IMR-90 (cell line): ENCODE data around the gene TSPAN16. TPM values are rescaled to one million over a fixed set of nuclear protein-coding genes. Genes with fewer than 3 reads are reported as not detected.

Source experiments
- ATAC-seq: fragments of 200-7000 bp; cut with Tn5 transposase; 2 replicates; pipeline ENCODE4 v1.9.1; 2020; ENCODE audit warnings: low read depth, mild to moderate bottlenecking, moderate library complexity
- BruUV-seq: library from RNA; stranded (reverse); fragments of 400-500 nt; replicated peaks from 2 replicates; lab custom pipeline; 2021; lab: Mats Ljungman, UMichigan
- CTCF ChIA-PET: fragments of 300-600 bp; formaldehyde crosslinking; extraction: SDS; loops from one replicate; lab custom pipeline; 2021; ENCODE audit warnings: antibody characterized with exemption; lab: Yijun Ruan, JAX
- POLR2A ChIA-PET: fragments of 300-600 bp; sonication (Branson Sonifier 250); formaldehyde crosslinking; loops from one replicate; lab custom pipeline; 2022; ENCODE audit warnings: antibody characterized with exemption; ENCODE audit not compliant: unreplicated experiment; lab: Charles Lee
- DNase-seq: peaks from one replicate; pipeline ENCODE4 v3.0.0; 2013
- H2AFZ ChIP-seq: replicated peaks from 2 replicates; pipeline ENCODE3; 2013; ENCODE audit warnings: low read length, mild to moderate bottlenecking; ENCODE audit not compliant: poor library complexity
- H2AK5ac ChIP-seq: 2 replicates; pipeline ENCODE4 v1.6.1; 2013; ENCODE audit warnings: low read depth, low read length, inconsistent platforms
- H2AK9ac ChIP-seq: replicated peaks from 2 replicates; pipeline ENCODE3; 2013; ENCODE audit warnings: mild to moderate bottlenecking, low read depth, low read length, moderate library complexity; ENCODE audit not compliant: poor library complexity
- H2BK120ac ChIP-seq: 2 replicates; pipeline ENCODE4 v1.6.1; 2013; ENCODE audit warnings: low read depth, low read length, inconsistent platforms
- H2BK15ac ChIP-seq: 3 replicates; pipeline ENCODE4 v1.6.1; 2013; ENCODE audit warnings: low read depth, low read length, inconsistent platforms
- H2BK20ac ChIP-seq: 2 replicates; pipeline ENCODE4 v1.6.1; 2013; ENCODE audit warnings: low read depth, mild to moderate bottlenecking, inconsistent platforms, low read length, moderate library complexity
- H2BK5ac ChIP-seq: 2 replicates; pipeline ENCODE4 v1.6.1; 2013; ENCODE audit warnings: mild to moderate bottlenecking, low read depth, low read length, inconsistent platforms; ENCODE audit not compliant: poor library complexity, severe bottlenecking
- H3K14ac ChIP-seq: replicated peaks from 2 replicates; pipeline ENCODE4 v1.6.1; 2013; ENCODE audit warnings: low read depth, low read length, inconsistent platforms
- H3K18ac ChIP-seq: 2 replicates; pipeline ENCODE4 v1.6.1; 2013; ENCODE audit warnings: low read depth, low read length, control low read depth
- H3K23ac ChIP-seq: 2 replicates; pipeline ENCODE4 v1.6.1; 2013; ENCODE audit warnings: low read depth, low read length, inconsistent platforms
- H3K27ac ChIP-seq: 2 replicates; pipeline ENCODE4 v1.5.1; 2013; ENCODE audit warnings: mild to moderate bottlenecking, control low read depth, low read length; ENCODE audit not compliant: insufficient read depth
- H3K27me3 ChIP-seq: 2 replicates; pipeline ENCODE4 v1.6.1; 2013; ENCODE audit warnings: low read length; ENCODE audit not compliant: control insufficient read depth, insufficient read depth
- H3K36me3 ChIP-seq: 2 replicates; pipeline ENCODE4 v1.6.1; 2013; ENCODE audit warnings: low read length, mixed read lengths; ENCODE audit not compliant: control insufficient read depth, insufficient read depth
- H3K4ac ChIP-seq: 2 replicates; pipeline ENCODE4 v1.6.1; 2013; ENCODE audit warnings: low read depth, low read length, inconsistent platforms
- H3K4me1 ChIP-seq: 2 replicates; pipeline ENCODE4 v1.6.1; 2013; ENCODE audit warnings: low read length, mixed read lengths; ENCODE audit not compliant: control insufficient read depth, insufficient read depth
- H3K4me2 ChIP-seq: 2 replicates; pipeline ENCODE4 v1.6.1; 2013; ENCODE audit warnings: low read depth, mild to moderate bottlenecking, control low read depth, low read length, moderate library complexity
- H3K4me3 ChIP-seq: 2 replicates; pipeline ENCODE4 v1.5.1; 2013; ENCODE audit warnings: low read depth, mild to moderate bottlenecking, control low read depth, low read length, moderate library complexity; ENCODE audit not compliant: insufficient read depth
- H3K56ac ChIP-seq: 2 replicates; pipeline ENCODE4 v1.6.1; 2013; ENCODE audit warnings: low read length, inconsistent platforms; ENCODE audit not compliant: insufficient read depth; ENCODE audit errors: extremely low read depth
- H3K79me1 ChIP-seq, 2 experiments: 2 replicates each; pipeline ENCODE4 v1.6.1; 2013; ENCODE audit warnings: low read length in 2 of 2, inconsistent platforms in 1 of 2, low read depth in 1 of 2
- H3K9ac ChIP-seq: 2 replicates; pipeline ENCODE4 v1.6.1; 2013; ENCODE audit warnings: low read depth, low read length, control low read depth
- H3K9me1 ChIP-seq: 2 replicates; pipeline ENCODE4 v1.6.1; 2013; ENCODE audit warnings: low read length, inconsistent platforms; ENCODE audit not compliant: insufficient read depth
- H3K9me3 ChIP-seq: 2 replicates; pipeline ENCODE4 v1.6.1; 2013; ENCODE audit warnings: low read length; ENCODE audit not compliant: control insufficient read depth, insufficient read depth
- H4K20me1 ChIP-seq: 2 replicates; pipeline ENCODE4 v1.6.1; 2013; ENCODE audit warnings: low read length, inconsistent platforms; ENCODE audit not compliant: insufficient read depth
- H4K5ac ChIP-seq: 2 replicates; pipeline ENCODE4 v1.6.1; 2013; ENCODE audit warnings: mild to moderate bottlenecking, low read depth, low read length, control low read depth
- H4K8ac ChIP-seq, 2 experiments: 2 replicates each; pipeline ENCODE4 v1.6.1; 2013; ENCODE audit warnings: low read depth in 2 of 2, low read length in 2 of 2, control low read depth in 1 of 2, inconsistent platforms in 1 of 2
- H4K91ac ChIP-seq: 2 replicates; pipeline ENCODE4 v1.6.1; 2013; ENCODE audit warnings: low read depth, low read length, inconsistent platforms; ENCODE audit not compliant: insufficient read depth
- BHLHE40 ChIP-seq: fragments of 150-350 bp; IDR thresholded peaks from 2 replicates; pipeline ENCODE4 v1.6.1; 2016; ENCODE audit warnings: mild to moderate bottlenecking, low read depth, low read length
- CEBPB ChIP-seq: IDR thresholded peaks from 2 replicates; pipeline ENCODE4 v1.6.1; 2012; ENCODE audit warnings: low read depth, low read length, improper control_type of control experiment
- FOS ChIP-seq: fragments of 150-350 bp; IDR thresholded peaks from 2 replicates; pipeline ENCODE4 v1.6.1; 2016; ENCODE audit warnings: low read depth, low read length
- MAFK ChIP-seq: IDR thresholded peaks from 2 replicates; pipeline ENCODE4 v1.6.1; 2012; ENCODE audit warnings: low read depth, low read length, improper control_type of control experiment
- MAZ ChIP-seq: IDR thresholded peaks from 2 replicates; pipeline ENCODE4 v1.6.1; 2012; ENCODE audit warnings: low read depth, mild to moderate bottlenecking, low read length, improper control_type of control experiment, moderate library complexity, borderline replicate concordance
- MXI1 ChIP-seq: IDR thresholded peaks from 2 replicates; pipeline ENCODE4 v1.6.1; 2012; ENCODE audit warnings: low read depth, mild to moderate bottlenecking, low read length, moderate library complexity, borderline replicate concordance
- NFE2L2 ChIP-seq: fragments of 150-350 bp; IDR thresholded peaks from 2 replicates; pipeline ENCODE4 v1.6.1; 2016; ENCODE audit warnings: low read depth, mild to moderate bottlenecking, low read length
- POLR2A ChIP-seq: IDR thresholded peaks from 2 replicates; pipeline ENCODE4 v1.6.1; 2012; ENCODE audit warnings: mild to moderate bottlenecking, low read depth, low read length
- RAD21 ChIP-seq: IDR thresholded peaks from 2 replicates; pipeline ENCODE4 v1.6.1; 2012; ENCODE audit warnings: low read length, improper control_type of control experiment
- RCOR1 ChIP-seq: IDR thresholded peaks from 2 replicates; pipeline ENCODE4 v1.6.1; 2012; ENCODE audit warnings: mild to moderate bottlenecking, low read length, improper control_type of control experiment; ENCODE audit not compliant: insufficient replicate concordance
- RFX5 ChIP-seq: IDR thresholded peaks from 2 replicates; pipeline ENCODE4 v1.8.0; 2012; ENCODE audit warnings: low read depth, mild to moderate bottlenecking, low read length, moderate library complexity
- USF2 ChIP-seq: fragments of 150-350 bp; IDR thresholded peaks from 2 replicates; pipeline ENCODE4 v1.6.1; 2017; ENCODE audit warnings: mild to moderate bottlenecking, antibody characterized with exemption, low read length, low read depth
- WGBS, 2 experiments: methylation state at CpG; one replicate each; pipeline versions ENCODE4 v1.1.5 to v1.1.7; 2013; ENCODE audit warnings: missing lambda C conversion rate in 2 of 2; ENCODE audit not compliant: insufficient read length in 1 of 2; ENCODE audit errors: extremely low coverage in 2 of 2; 5-methylcytosine and 5-hydroxymethylcytosine counted together
- dilution Hi-C: fragments of 300-500 bp; cut with HindIII; formaldehyde crosslinking; loops from one replicate; pipeline ENCODE4 v1.14.3; 2018; ENCODE audit warnings: low sequenced_read_pairs; ENCODE audit not compliant: unreplicated experiment
- in situ Hi-C: fragments of 300-500 bp; cut with MboI; formaldehyde crosslinking; loops from 3 replicates; pipeline ENCODE4 v1.14.3; 2019; ENCODE audit warnings: low sequenced_read_pairs, inconsistent platforms, mixed read lengths
- intact Hi-C: fragments of 100-400 bp; cut with micrococcal nuclease; formaldehyde crosslinking; loops from 2 replicates; pipeline ENCODE4 v1.10.0; 2022
- polyA plus RNA-seq, 3 experiments: library from polyadenylated mRNA; depleted of rRNA; stranded (reverse); fragments of >200 nt; gene quantifications; 2 replicates each; pipeline ENCODE4 v1.2.3, GENCODE V29; 2012; ENCODE audit warnings: low replicate concordance in 1 of 3
- total RNA-seq: library from RNA; depleted of rRNA; stranded (reverse); fragments of >200 nt; gene quantifications from 2 replicates; pipeline ENCODE4 v1.2.3, GENCODE V29; 2012
- TF ChIP-seq, protein P1 (sequence below): conservative IDR thresholded peaks from 2 replicates; pipeline ENCODE4 v1.5.1; 2012; ENCODE audit warnings: mild to moderate bottlenecking, low read depth, low read length, improper control_type of control experiment

TSPAN16 gene
- total and polyA plus RNA-seq, 2 of the 4 experiments (the other 2 are of a cell fraction), result not detected

GRCh38 chr19:11273296-11273695 lies 22.7 kb upstream of the TSPAN16 start:
- BruUV-seq, result no TSS peak
- H4K8ac ChIP-seq, result no peak overlapping the region

More at GRCh38 chr19:11273296-11273695, 22.7 kb upstream of the TSPAN16 start:
- Histone ChIP-seq H3K14ac (no peak overlapping the region), H3K4me1 (peaks cover 11% of the 10 kb centered on the region), H2BK20ac (no peak overlapping the region), H3K9me1 (peaks cover 4% of the 10 kb centered on the region; the same call in 1 of the 2 replicates), H3K27ac (no peak overlapping the region), H3K4me2 (no peak overlapping the region), H3K4me3 (no peak overlapping the region), H4K91ac (no peak overlapping the region), H3K27me3 (peaks cover 2% of the 10 kb centered on the region), H4K5ac (no peak overlapping the region), H3K36me3 (no peaks in the 10 kb centered on the region), H3K23ac (no peak overlapping the region), H3K9ac (no peak overlapping the region), H2AK5ac (no peak overlapping the region), H2BK120ac (no peak overlapping the region), H2BK5ac (no peak overlapping the region), H3K4ac (no peak overlapping the region), H2AK9ac (no peak overlapping the region), H3K56ac (no peak overlapping the region), H3K79me1 (no peaks in the 10 kb centered on the region), H2AFZ (no peak overlapping the region), H3K18ac (no peak overlapping the region), H3K9me3 (no peaks in the 10 kb centered on the region), H4K20me1 (no peaks in the 10 kb centered on the region), H2BK15ac (no peak overlapping the region)
- 70% methylated on average over 2 of the region's 2 CpGs; no CpG with 5 or more reads in 1 of the 2 experiments for WGBS, 2 experiments
- dilution Hi-C loops, result no loop called here
- ATAC-seq (no peak), DNase-seq (no peak)
- in situ Hi-C loops, result no loop called here
- intact Hi-C loops, result no loop called here
- CTCF ChIA-PET, result interaction anchor here (1.0 kb wide), 1 partner anchor 10 kb away, joined by 3 read pairs; no protein-coding TSS in a partner anchor
- no peak for TF ChIP-seq USF2
- no peak for TF ChIP-seq MXI1
- TF ChIP-seq CEBPB, result no peak
- TF ChIP-seq RCOR1, result no peak
- no peak for TF ChIP-seq RFX5
- TF ChIP-seq MAZ, result no peak
- TF ChIP-seq RAD21, result no peak
- no peak for TF ChIP-seq NFE2L2
- no peak for TF ChIP-seq POLR2A
- TF ChIP-seq FOS, result no peak
- TF ChIP-seq MAFK, result no peak
- TF ChIP-seq, protein P1, sequence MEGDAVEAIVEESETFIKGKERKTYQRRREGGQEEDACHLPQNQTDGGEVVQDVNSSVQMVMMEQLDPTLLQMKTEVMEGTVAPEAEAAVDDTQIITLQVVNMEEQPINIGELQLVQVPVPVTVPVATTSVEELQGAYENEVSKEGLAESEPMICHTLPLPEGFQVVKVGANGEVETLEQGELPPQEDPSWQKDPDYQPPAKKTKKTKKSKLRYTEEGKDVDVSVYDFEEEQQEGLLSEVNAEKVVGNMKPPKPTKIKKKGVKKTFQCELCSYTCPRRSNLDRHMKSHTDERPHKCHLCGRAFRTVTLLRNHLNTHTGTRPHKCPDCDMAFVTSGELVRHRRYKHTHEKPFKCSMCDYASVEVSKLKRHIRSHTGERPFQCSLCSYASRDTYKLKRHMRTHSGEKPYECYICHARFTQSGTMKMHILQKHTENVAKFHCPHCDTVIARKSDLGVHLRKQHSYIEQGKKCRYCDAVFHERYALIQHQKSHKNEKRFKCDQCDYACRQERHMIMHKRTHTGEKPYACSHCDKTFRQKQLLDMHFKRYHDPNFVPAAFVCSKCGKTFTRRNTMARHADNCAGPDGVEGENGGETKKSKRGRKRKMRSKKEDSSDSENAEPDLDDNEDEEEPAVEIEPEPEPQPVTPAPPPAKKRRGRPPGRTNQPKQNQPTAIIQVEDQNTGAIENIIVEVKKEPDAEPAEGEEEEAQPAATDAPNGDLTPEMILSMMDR, result no peak
- no peak for TF ChIP-seq BHLHE40
- POLR2A ChIA-PET, result interaction anchor here (0.5 to 0.6 kb wide), 2 partner anchors 9 to 103 kb away, joined by 3 to 4 read pairs; no protein-coding TSS in a partner anchor
